Activated naive CD8-positive, alpha-beta T cell treated with anti-CD3 and anti-CD28 coated beads for 36 hours (primary cell): ENCODE measurements around the gene CFAP251. TPM values are rescaled to one million over a fixed set of nuclear protein-coding genes. Genes with fewer than 3 reads are reported as not detected.
"Not testable (repeated sequence)": the region's sequence is repeated elsewhere in the genome, so short reads cannot be mapped to it uniquely, and the experiment has no call there.

Source experiments
- DNase-seq: peaks from one replicate; pipeline ENCODE4 v3.0.0; 2021
- H3K27ac Mint-ChIP-seq: one replicate; pipeline ENCODE4 v1.8.0; 2022; ENCODE audit warnings: mild to moderate bottlenecking, moderate library complexity, mixed read lengths
- H3K27me3 Mint-ChIP-seq: one replicate; pipeline ENCODE4 v1.8.0; 2022; ENCODE audit warnings: mild to moderate bottlenecking, mixed read lengths
- H3K36me3 Mint-ChIP-seq: one replicate; pipeline ENCODE4 v1.8.0; 2021; ENCODE audit warnings: mild to moderate bottlenecking, mixed read lengths
- H3K4me1 Mint-ChIP-seq: one replicate; pipeline ENCODE4 v1.8.0; 2021; ENCODE audit warnings: mixed read lengths
- H3K4me3 Mint-ChIP-seq: one replicate; pipeline ENCODE4 v1.8.0; 2022; ENCODE audit warnings: mild to moderate bottlenecking, moderate library complexity, mixed read lengths
- H3K9me3 Mint-ChIP-seq: one replicate; pipeline ENCODE4 v1.8.0; 2022; ENCODE audit warnings: mixed read lengths
- total RNA-seq, 2 experiments: library from RNA; stranded (reverse); gene quantifications; one replicate each; pipeline ENCODE4 v1.2.3, GENCODE V29; 2021

The CFAP251 gene
- 1 to 10 TPM; 1.3 to 1.8 TPM for total RNA-seq

- Mint-ChIP-seq H3K27me3 (no peaks in the 10 kb centered on the region), H3K27ac (peak within 1 kb of the TSS; percentile 91), H3K4me1 (peaks cover 17% of the 10 kb centered on the region), H3K9me3 (no peaks in the 10 kb centered on the region), H3K4me3 (peak within 1 kb of the TSS; percentile 82), H3K36me3 (peaks cover 16% of the 10 kb centered on the region)
- peak; percentile 96 for DNase-seq
These were observed at the start of gene CFAP251 for GRCh38 chr12:121917950-121918678. TSS of gene CFAP251 (plus strand) at chr12:121918592. CDS start at chr12:121921306, 2,714 bp downstream.

- H3K27me3 Mint-ChIP-seq, H3K36me3 Mint-ChIP-seq, H3K27ac Mint-ChIP-seq, DNase-seq, H3K4me1 Mint-ChIP-seq, H3K4me3 Mint-ChIP-seq, H3K9me3 Mint-ChIP-seq: not testable (repeated sequence)
These were observed 49.2 kb upstream of the CFAP251 start for GRCh38 chr12:121869229-121869628.

DNA sequence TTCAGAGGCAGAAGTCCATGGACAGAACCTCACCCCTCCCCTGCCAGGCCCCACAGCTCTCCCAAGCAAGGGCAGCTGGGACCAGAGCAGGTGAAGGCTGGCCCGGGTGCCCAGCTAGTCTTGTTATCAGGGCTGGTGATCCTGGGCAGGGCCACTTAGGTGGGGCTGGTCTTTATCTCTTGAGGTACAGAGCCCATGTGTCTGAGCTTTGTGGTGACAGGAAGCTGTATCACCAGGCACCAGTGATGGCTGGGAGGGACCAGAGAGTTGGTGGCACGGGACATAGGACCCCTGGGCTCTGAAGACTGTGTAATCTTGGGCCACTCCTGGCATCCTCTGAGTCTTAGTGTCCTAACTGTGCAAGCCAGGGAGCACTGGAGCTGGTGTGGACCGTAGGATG lies 46.9 kb upstream of the CFAP251 start:
- Mint-ChIP-seq H3K36me3 (no peaks in the 10 kb centered on the region), H3K4me1 (peaks cover 5% of the 10 kb centered on the region), H3K27ac (no peak overlapping the region), H3K9me3 (no peaks in the 10 kb centered on the region), H3K4me3 (no peak overlapping the region), H3K27me3 (no peaks in the 10 kb centered on the region)
- DNase-seq: no peak

GRCh38 chr12:121872546-121873215 lies 45.7 kb upstream of the CFAP251 start:
- no peaks in the 10 kb centered on the region for H3K36me3 Mint-ChIP-seq
- no peak for DNase-seq
- H3K27me3 Mint-ChIP-seq: no peaks in the 10 kb centered on the region
- peaks cover 5% of the 10 kb centered on the region for H3K4me1 Mint-ChIP-seq
- no peak overlapping the region for H3K27ac Mint-ChIP-seq
- H3K9me3 Mint-ChIP-seq: no peaks in the 10 kb centered on the region
- H3K4me3 Mint-ChIP-seq: no peak overlapping the region

GRCh38 chr12:121873216-121873569 lies 45.2 kb upstream of the CFAP251 start:
- H3K9me3 Mint-ChIP-seq: no peaks in the 10 kb centered on the region
- H3K27me3 Mint-ChIP-seq: no peaks in the 10 kb centered on the region
- peaks cover 5% of the 10 kb centered on the region for H3K4me1 Mint-ChIP-seq
- no peak for DNase-seq
- no peak overlapping the region for H3K4me3 Mint-ChIP-seq
- no peaks in the 10 kb centered on the region for H3K36me3 Mint-ChIP-seq
- no peak overlapping the region for H3K27ac Mint-ChIP-seq

- Mint-ChIP-seq H3K4me1 (peaks cover 5% of the 10 kb centered on the region), H3K36me3 (no peaks in the 10 kb centered on the region), H3K4me3 (no peak overlapping the region), H3K27ac (no peak overlapping the region), H3K9me3 (no peaks in the 10 kb centered on the region), H3K27me3 (no peaks in the 10 kb centered on the region)
- no peak for DNase-seq
These were observed 44.3 kb upstream of the CFAP251 start for GRCh38 chr12:121874071-121874470.

DNA sequence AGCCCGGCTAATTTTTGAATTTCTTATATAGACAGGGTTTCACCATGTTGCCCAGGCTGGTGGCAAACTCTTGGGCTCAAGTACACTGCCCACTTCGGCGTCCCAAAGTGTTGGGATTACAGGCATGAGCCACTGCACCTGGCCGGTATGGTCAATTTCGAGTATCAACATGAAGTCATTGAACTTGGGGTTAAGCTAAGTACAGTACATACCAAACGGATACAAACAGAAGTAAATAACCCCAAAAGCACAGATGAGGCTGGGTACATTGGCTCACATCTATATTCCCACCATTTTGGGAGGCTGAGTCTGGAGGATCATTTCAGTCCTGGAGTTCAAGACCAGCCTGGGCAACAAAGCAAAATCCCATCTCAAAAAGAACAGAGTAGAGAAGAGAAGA lies 42.8 kb upstream of the CFAP251 start:
- Mint-ChIP-seq H3K4me1 (peaks cover 5% of the 10 kb centered on the region), H3K9me3 (no peaks in the 10 kb centered on the region), H3K27ac (no peak overlapping the region), H3K36me3 (no peaks in the 10 kb centered on the region), H3K27me3 (no peaks in the 10 kb centered on the region), H3K4me3 (no peak overlapping the region)
- no peak for DNase-seq

GRCh38 chr12:121876080-121876447 lies 42.3 kb upstream of the CFAP251 start:
- not testable (repeated sequence) for H3K36me3 Mint-ChIP-seq, H3K27ac Mint-ChIP-seq, H3K27me3 Mint-ChIP-seq, H3K4me1 Mint-ChIP-seq, H3K4me3 Mint-ChIP-seq, DNase-seq, H3K9me3 Mint-ChIP-seq

DNA sequence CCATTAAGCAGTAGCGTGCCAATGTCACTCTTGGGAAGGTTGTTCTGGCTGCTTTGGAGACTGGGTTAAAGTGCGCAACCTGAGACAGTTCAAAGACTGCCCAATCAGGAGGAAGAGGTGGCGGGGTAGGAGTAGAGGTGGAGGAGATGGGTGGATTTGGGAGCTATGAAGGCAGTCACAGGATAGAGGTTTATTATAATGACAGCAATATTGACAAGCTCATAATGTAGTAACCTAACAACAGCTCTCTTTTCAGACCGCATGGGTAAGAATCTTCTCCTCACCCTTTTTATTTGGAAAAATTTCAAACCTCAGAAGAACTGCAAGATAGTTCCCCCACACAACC lies 35.1 kb upstream of the CFAP251 start:
- peaks cover 8% of the 10 kb centered on the region for H3K4me1 Mint-ChIP-seq
- no peak overlapping the region for H3K4me3 Mint-ChIP-seq
- DNase-seq: no peak
- H3K9me3 Mint-ChIP-seq: no peaks in the 10 kb centered on the region
- no peaks in the 10 kb centered on the region for H3K36me3 Mint-ChIP-seq
- H3K27me3 Mint-ChIP-seq: no peaks in the 10 kb centered on the region
- H3K27ac Mint-ChIP-seq: no peak overlapping the region

- H3K9me3 Mint-ChIP-seq, DNase-seq, H3K27me3 Mint-ChIP-seq, H3K36me3 Mint-ChIP-seq, H3K27ac Mint-ChIP-seq, H3K4me3 Mint-ChIP-seq: not testable (repeated sequence)
- peaks cover 18% of the 10 kb centered on the region for H3K4me1 Mint-ChIP-seq
These were observed 33.3 kb upstream of the CFAP251 start for GRCh38 chr12:121885129-121885528.

GRCh38 chr12:121888083-121888477 lies 30.3 kb upstream of the CFAP251 start:
- H3K4me3 Mint-ChIP-seq: peak overlapping the region; percentile 99
- H3K27ac Mint-ChIP-seq: peak overlapping the region; percentile 96
- DNase-seq: no peak
- H3K4me1 Mint-ChIP-seq: peaks cover 32% of the 10 kb centered on the region
- no peaks in the 10 kb centered on the region for H3K9me3 Mint-ChIP-seq
- H3K27me3 Mint-ChIP-seq: no peaks in the 10 kb centered on the region
- H3K36me3 Mint-ChIP-seq: peaks cover 7% of the 10 kb centered on the region

DNA sequence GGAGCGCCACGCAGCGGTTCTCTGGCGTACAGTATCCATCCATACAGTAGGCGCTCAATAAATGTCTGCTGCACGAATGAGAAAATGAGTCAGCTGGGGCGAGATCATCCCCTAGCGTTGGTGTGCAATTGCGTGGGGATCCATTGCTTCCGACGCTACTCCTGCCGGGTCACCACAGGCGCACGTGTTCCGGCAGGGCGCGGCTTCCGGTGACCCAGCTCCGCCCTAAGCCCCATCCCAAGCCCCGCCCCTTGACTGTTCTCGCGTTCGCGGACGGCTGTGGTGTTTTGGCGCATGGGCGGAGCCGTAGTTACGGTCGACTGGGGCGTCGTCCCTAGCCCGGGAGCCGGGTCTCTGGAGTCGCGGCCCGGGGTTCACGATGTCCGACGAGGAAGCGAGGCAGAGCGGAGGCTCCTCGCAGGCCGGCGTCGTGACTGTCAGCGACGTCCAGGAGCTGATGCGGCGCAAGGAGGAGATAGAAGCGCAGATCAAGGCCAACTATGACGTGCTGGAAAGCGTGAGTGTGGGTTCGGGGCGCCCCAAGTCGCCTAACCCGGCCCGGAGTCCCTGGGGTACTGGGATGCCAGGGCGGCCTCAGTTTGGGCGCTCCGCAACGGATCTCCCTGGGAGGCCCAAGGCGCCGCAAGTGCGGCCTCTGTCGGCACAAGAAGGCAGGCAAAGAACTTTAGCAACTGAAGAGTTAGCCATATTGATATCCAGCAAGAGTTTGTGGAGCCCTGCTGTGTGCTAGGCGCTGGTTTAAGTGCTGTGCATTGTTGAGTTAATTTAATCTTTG lies 29.7 kb upstream of the CFAP251 start, which contains the start of gene PSMD9:
Gene PSMD9 (plus strand): TSS at position 313 of the 796 bp plus-strand sequence. CDS start 67 bp downstream, at position 380.
- peak; percentile 99 for DNase-seq
- Mint-ChIP-seq H3K27me3 (no peaks in the 10 kb centered on the region), H3K4me3 (peak within 1 kb of the TSS; percentile 99), H3K36me3 (peaks cover 7% of the 10 kb centered on the region), H3K4me1 (peaks cover 37% of the 10 kb centered on the region), H3K9me3 (no peaks in the 10 kb centered on the region), H3K27ac (peak within 1 kb of the TSS; percentile 96)

GRCh38 chr12:121889274-121889624 lies 29.1 kb upstream of the CFAP251 start:
- no peak for DNase-seq
- Mint-ChIP-seq H3K27ac (peak overlapping the region; percentile 96), H3K4me3 (peak overlapping the region; percentile 99), H3K36me3 (peaks cover 13% of the 10 kb centered on the region), H3K9me3 (no peaks in the 10 kb centered on the region), H3K27me3 (no peaks in the 10 kb centered on the region), H3K4me1 (peaks cover 43% of the 10 kb centered on the region)

DNA sequence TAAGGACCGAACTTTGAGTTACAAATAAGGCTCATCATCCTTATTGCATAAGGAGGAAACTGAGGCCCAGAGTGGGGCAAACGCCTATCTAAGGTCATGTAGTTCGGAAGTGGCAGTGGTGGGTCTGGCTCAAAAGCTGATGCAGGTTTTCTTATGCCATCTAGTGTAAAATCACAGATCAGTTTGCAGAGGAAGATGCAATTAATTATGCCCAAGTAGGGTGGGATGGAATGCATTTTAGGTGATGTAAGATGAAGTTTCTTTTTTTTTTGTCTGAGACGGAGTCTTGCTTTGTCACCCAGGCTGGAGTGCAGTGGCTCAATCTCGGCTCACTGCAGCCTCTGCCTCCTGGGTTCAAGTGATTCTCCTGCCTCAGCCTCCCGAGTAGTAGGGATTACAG lies 28.7 kb upstream of the CFAP251 start:
- H3K9me3 Mint-ChIP-seq, DNase-seq, H3K27me3 Mint-ChIP-seq: not testable (repeated sequence)
- peaks cover 14% of the 10 kb centered on the region for H3K36me3 Mint-ChIP-seq
- peak overlapping the region; percentile 96 for H3K27ac Mint-ChIP-seq
- H3K4me1 Mint-ChIP-seq: peaks cover 44% of the 10 kb centered on the region
- H3K4me3 Mint-ChIP-seq: peak overlapping the region; percentile 99

DNA sequence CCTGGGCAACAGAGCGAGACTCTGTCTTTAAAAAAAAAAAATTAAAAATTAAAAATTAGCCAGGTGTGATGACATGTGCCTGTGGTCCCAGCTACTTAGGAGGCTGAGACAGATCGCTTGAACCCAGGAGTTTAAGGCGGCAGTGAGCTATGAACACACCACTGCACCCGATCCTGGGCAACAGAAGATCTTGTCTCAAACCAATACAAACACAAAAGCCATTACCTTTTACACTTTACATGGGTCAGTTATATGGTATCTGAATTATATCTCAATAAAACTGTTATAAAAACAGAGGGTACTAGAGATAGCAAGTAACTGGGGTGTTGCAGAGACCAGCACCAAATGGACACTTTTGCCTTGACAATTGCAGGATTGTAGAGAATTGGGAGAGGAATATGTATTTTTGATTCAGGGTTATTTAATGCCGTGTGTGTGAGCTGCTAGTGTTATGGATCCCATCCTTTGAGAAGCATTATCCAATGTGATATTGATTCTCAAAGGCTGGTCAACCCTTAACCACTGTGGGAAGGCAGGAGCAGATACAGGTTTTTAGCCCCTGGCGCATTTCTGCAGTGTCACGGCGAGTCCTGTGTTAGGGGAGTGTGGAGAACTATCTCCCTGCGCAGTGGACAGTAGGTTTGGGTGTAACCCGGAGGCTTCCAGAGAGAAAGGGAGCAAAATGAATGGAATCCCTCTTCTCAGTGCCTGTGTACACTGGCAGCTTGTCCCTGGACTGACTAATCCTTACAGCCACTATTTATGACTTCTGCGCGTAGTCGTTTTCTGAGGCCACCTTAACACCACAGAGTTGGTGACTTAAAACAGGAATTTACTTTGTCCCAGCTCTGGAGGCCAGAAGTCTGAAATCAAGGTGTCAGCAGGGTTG lies 25.5 kb upstream of the CFAP251 start:
- peak overlapping the region; percentile 25 for H3K27ac Mint-ChIP-seq
- no peaks in the 10 kb centered on the region for H3K27me3 Mint-ChIP-seq
- peaks cover 43% of the 10 kb centered on the region for H3K4me1 Mint-ChIP-seq
- no peaks in the 10 kb centered on the region for H3K9me3 Mint-ChIP-seq
- no peak overlapping the region for H3K4me3 Mint-ChIP-seq
- DNase-seq: no peak
- peaks cover 23% of the 10 kb centered on the region for H3K36me3 Mint-ChIP-seq
